ENCODE results near the gene STAB1.

STAB1 gene

DNA sequence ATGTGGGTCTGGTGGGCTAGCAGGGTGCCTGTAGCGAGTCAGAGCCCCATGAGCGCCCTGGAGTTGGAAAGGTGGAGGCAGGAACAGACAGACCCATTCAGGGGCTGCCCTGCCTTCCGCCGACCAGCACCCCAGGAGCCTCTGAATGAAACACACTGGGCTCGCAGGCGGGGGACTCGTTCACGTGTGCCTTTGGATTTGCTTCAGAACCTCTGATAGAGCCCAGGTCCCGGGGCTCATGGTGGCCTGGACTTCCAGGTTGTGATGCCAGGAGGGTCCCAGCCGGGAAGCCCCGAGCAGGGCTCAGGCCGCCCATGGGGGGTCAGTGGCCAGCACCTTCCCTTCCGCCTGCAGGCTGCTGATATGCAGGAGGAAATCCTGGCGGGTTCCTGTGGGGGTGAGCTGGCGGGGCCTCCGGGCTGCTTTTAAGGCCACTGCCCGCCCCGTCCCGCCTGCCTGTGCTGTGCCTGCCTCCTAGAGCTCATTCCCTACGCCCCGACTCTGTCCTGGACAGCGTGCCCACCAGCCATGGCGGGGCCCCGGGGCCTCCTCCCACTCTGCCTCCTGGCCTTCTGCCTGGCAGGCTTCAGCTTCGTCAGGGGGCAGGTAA is at the start of gene STAB1:
TSS of gene STAB1 (plus strand) at position 453 of the 610 bp plus-strand sequence. CDS start at position 529, 76 bp downstream.
- DNase-seq: no peak

GRCh38 chr3:52446042-52446441 is 49.1 kb upstream of the STAB1 start:
- no peak for DNase-seq

- DNase-seq: peak in 27 of 56 donors; percentile 8 to 71 (median 27)
Measured at GRCh38 chr3:52446631-52447511, 48.3 kb upstream of the STAB1 start.

DNA sequence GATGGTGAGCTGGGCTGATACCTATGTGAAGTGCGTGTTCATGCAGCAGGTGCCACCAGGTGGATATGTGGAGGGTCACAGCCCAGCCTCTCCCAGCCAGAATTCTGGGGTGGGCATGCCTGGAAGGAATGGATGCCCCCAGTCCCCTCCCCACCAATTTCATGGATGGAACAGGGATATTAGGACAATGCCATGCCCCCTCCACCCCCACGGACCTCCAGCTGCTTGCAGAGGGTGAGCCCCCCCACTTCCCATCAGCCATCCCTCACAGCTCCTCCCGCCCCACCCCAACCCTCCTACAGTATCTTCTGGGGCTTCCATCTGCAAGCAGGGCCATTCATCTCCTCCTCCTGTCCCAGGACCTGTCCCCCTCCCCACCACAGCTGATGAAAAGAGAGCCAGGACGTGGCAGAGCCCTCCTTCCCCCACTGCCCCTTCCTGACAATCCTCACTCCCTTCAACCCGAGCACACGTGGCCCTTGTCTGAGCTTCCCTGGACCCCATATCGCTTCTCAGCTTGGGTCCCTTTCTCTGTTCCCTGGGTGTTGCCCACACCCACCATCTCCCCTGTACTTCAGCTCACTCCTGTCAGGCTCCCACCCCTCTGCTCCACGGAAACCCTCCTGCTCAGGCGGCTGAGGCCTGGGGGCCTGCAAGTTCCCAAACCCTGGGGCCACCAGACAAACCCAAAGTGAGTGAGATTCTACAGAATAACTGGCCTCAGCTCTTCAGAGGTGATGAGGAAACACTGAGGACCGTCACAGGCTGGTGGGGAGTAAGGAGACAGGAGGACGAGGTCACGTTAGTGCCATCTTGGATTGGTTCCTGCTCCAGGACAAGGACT is 47.4 kb upstream of the STAB1 start:
- DNase-seq: no peak

- no peak for DNase-seq
Measured at GRCh38 chr3:52450489-52451236, 44.5 kb upstream of the STAB1 start.

- DNase-seq: no peak
Measured at GRCh38 chr3:52451237-52452083, 43.7 kb upstream of the STAB1 start.

DNA sequence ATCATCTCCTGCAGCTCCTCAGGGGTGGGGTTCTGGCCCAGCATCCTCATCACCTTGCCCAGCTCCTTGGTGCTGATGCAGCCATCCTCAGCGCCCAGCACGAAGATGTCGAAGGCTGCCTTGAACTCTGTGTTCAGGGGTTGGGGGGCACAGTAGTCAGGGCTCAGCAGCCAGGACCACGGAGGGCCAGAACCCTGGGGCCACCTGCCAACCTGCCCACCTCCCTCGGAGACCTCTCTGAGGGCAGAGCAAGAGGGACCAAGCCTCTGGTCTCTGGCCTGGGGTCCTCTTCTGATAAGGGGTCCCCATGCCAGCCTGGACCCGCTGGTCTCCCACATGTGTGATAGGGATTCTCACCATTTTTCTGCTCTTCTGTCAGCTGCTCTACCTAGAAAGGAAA is 43.0 kb upstream of the STAB1 start:
- no peak for DNase-seq

DNA sequence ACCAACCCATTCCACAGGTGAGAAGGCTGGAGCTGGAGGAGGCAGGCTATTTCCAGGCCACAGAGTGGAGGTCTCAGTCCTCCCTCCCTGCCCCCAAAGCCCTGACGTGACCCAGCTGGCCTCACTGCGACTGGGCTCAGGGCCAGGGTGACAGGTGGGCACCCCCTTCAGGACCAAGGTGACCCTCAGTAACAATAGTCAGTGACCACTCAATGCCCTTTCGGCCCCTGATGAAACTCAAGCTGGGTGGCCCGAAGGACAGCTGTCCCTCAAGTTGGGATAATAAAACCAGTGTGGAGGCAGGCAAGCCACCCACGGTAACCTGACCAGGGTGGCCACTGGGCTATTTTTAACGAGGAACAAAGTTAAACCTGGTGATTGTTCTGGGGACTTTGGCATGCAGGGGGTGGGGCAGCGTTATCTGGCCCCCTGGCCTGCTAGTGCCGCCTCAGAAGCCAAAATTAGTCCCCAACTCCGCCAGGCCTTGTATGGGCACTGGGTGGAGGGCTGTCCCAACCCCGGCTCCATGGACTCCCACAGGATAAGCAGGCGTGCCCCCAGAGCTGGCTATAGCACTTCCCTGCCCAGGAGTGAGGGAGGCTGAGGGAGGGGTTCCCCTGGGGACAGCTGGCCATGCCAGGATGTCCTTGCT is 42.4 kb upstream of the STAB1 start:
- no peak for DNase-seq

GRCh38 chr3:52453496-52454249 is 41.5 kb upstream of the STAB1 start, which contains the start of gene TNNC1:
Gene TNNC1, minus strand, starts transcription at chr3:52454041. Its CDS starts 26 bp downstream, at chr3:52454015.
- no peak for DNase-seq

GRCh38 chr3:52454250-52454937 is 40.7 kb upstream of the STAB1 start:
- peak in 1 of 56 donors; percentile 22 for DNase-seq

- no peak for DNase-seq
Measured at GRCh38 chr3:52454938-52455282, 40.2 kb upstream of the STAB1 start.

DNA sequence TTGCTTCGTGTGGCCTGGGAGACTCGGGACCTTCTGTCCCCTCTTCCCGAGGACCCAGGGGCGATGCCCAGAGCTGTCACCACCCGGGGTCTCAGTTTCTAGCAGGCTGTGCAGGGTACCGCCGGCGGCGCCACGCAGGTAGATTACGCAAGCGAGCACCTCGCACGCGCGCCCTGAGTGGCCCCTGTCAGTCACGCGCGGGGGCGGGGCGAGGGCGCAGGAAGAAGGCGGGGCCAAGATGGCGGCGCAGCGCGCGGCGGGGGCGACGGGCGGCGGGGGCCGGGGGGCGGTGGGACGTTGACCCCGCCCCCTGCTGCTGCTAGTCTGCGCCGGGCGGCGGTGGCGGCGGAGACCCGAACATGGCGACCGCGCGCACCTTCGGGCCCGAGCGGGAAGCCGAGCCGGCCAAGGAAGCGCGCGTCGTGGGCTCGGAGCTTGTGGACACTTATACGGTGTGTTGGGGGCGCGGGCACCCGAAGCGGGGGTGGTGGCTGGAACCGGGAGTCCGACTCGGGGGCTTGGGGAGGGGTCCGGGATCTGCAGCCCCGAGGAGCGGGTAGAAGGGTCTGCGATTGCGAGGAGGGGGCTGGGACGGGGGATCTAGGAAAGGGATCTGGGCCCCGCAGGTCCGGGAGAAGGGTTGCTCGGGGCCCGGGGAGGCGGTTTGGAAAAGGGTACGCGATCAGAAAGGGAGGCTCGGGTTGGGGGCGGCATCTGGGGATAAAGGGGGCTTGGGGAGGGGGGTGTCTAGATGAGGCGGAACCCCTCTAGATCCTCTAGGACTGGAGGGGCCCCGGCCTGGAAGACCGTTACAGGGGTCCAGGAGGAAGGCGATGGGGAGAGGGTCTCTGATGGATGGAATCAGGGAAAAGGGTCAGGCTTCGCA is 39.6 kb upstream of the STAB1 start, which contains the start of gene NISCH:
TSS of gene NISCH (plus strand) at position 322 of the 886 bp plus-strand sequence. CDS start at position 360, 38 bp downstream.
- DNase-seq: peak in 52 of 56 donors; percentile 18 to 89 (median 67)

DNA sequence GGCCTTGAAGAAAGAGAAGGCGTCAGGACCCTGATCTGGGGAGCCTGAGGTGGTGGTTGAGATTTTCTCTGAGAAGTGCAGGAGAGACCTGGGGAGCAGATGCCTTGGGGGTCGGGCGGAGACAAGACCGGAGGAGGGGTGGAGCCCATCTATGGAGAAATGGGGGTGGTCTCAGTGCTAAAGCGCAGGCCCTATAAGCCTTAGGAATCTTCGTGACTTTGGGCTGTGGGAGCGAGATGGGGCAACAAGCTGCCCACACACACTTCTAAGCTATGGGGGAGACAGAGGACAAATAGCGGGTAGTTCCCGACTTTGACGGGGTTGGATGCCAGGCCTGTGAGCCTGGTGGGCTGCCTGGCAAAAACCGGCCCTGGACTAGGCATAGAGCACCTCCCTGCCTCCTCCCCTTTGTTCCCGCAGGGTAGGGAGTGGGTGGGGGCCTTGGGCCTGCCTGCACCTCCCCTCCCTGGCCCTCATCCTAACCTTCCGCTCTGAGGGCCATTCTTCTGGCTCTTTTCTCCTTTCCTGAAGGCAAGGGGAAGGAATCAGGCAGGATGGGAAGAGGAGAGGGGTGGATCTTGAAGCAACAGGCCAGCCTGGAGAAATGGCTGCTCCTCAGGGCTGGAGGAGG is 38.9 kb upstream of the STAB1 start:
- DNase-seq: peak in 11 of 56 donors; percentile 10 to 41 (median 23)

GRCh38 chr3:52456800-52457183 is 38.3 kb upstream of the STAB1 start:
- DNase-seq: peak in 1 of 56 donors; percentile 30

DNA sequence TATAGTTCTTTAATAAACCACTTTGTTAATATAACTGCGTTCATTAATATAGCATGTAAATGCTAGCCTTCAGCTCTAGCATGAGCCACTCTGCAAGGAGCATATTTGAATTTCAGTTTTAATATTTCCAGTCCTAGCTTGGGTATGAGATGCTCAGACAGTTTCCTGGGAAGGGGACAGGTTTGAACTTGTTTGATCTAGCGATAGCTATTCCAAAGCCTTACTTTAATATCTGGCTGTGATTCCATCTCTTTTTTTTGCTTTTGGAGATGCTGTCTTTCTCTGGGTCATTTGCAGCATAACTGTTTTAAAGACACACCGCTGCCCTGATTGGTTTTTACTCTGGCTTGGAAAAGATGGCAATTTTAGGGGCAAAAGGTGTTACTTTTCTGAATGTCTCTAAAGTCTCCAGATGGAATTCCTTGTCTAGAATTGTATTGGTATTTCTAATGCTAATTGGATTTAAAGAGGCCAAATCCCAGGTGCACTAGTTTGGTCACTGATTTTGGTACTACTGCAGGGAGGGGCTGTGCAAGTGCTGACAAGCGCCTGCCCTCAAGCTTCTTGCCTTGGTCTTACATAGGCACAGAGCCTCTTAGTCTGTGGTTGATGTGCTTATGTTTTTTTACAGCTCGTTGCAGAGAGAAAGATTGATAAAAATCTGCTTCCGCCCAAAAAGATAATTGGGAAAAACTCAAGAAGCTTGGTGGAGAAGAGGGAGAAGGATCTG is 36.9 kb upstream of the STAB1 start:
- no peak for DNase-seq
